ENCODE measurements around the gene PLCH1.

PLCH1 gene

GRCh38 chr3:155449613-155450267 is 295.1 kb downstream of the PLCH1 start:
- TF ChIP-seq CTCF (IDR thresholded peaks at IDR 0.05; ENCODE audit: extremely low read depth, insufficient read depth, missing control alignments) = no peak
- DNase-seq (ENCODE audit: low spot score) = no peak
- in situ Hi-C loops (cut with MboI; ENCODE audit: low pct_unique_long_range_greater_than_20kb, low sequenced_read_pairs, unreplicated experiment) = no loop called here

GRCh38 chr3:155448531-155448930 is 296.3 kb downstream of the PLCH1 start:
- TF ChIP-seq CTCF (IDR thresholded peaks at IDR 0.05; ENCODE audit: extremely low read depth, insufficient read depth, missing control alignments) = no peak
- DNase-seq (ENCODE audit: low spot score) = no peak
- in situ Hi-C loops (cut with MboI; ENCODE audit: low pct_unique_long_range_greater_than_20kb, low sequenced_read_pairs, unreplicated experiment) = no loop called here

- DNase-seq (ENCODE audit: low spot score) = no peak
- in situ Hi-C loops (cut with MboI; ENCODE audit: low pct_unique_long_range_greater_than_20kb, low sequenced_read_pairs, unreplicated experiment) = no loop called here
- TF ChIP-seq CTCF (IDR thresholded peaks at IDR 0.05; ENCODE audit: extremely low read depth, insufficient read depth, missing control alignments) = no peak
These were observed 298.5 kb downstream of the PLCH1 start for GRCh38 chr3:155446366-155446765.

DNA sequence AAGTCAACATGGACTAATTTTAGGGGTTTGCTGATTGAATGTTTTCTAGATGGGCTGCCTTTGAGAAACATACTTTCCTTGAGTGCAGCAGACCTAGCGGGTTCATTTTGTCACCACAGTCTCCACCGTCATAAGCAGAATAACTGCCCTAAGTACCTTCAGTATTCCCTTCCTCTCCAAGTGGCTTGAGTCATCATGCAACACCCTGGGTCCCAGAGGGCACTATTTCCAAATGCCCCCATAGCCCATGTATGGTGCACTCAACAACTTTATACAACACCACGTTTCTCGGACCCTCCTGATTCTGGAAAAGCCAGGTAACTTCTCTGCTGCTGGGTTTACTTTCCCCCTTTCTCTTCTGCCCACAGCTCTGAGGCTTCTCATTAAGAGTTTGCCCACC is 300.1 kb downstream of the PLCH1 start:
- no peak for TF ChIP-seq CTCF (IDR thresholded peaks at IDR 0.05; ENCODE audit: extremely low read depth, insufficient read depth, missing control alignments)
- in situ Hi-C loops (cut with MboI; ENCODE audit: low pct_unique_long_range_greater_than_20kb, low sequenced_read_pairs, unreplicated experiment) = no loop called here
- no peak for DNase-seq (ENCODE audit: low spot score)

GRCh38 chr3:155443815-155444214 is 301.1 kb downstream of the PLCH1 start:
- in situ Hi-C loops (cut with MboI; ENCODE audit: low pct_unique_long_range_greater_than_20kb, low sequenced_read_pairs, unreplicated experiment) = no loop called here
- no peak for DNase-seq (ENCODE audit: low spot score)
- TF ChIP-seq CTCF (IDR thresholded peaks at IDR 0.05; ENCODE audit: extremely low read depth, insufficient read depth, missing control alignments) = no peak

GRCh38 chr3:155442072-155442471 is 302.8 kb downstream of the PLCH1 start:
- TF ChIP-seq CTCF (IDR thresholded peaks at IDR 0.05; ENCODE audit: extremely low read depth, insufficient read depth, missing control alignments) = no peak
- DNase-seq (ENCODE audit: low spot score) = no peak
- in situ Hi-C loops (cut with MboI; ENCODE audit: low pct_unique_long_range_greater_than_20kb, low sequenced_read_pairs, unreplicated experiment) = no loop called here

All from GM13977 (cell line).